Motor neuron (in vitro differentiated cells): ENCODE measurements around the gene ECE1. TPM values are rescaled to one million over a fixed set of nuclear protein-coding genes. Genes with fewer than 3 reads are reported as not detected.
"Not testable (repeated sequence)": the region's sequence is repeated elsewhere in the genome, so short reads cannot be mapped to it uniquely, and the experiment has no call there.

ENCODE experiments used
- ATAC-seq, 8 experiments: fragments of 200-7000 bp; cut with Tn5 transposase; replicated peaks in 6 of 8; 2 replicates each; pipeline ENCODE4 v1.8.0; 2021; ENCODE audit warnings: mild to moderate bottlenecking in 8 of 8, moderate library complexity in 8 of 8
- H3K27ac ChIP-seq, 2 donors: fragments of 250-450 bp; sonication (Bioruptor Pico); 2 replicates each; pipeline ENCODE4 v1.9.0; 2021; ENCODE audit warnings: antibody characterized with exemption in 2 of 2, mild to moderate bottlenecking in 2 of 2, moderate library complexity in 1 of 2
- H3K4me1 ChIP-seq, 2 donors: fragments of 250-450 bp; sonication (Bioruptor Pico); replicated peaks in 1 of 2; 2 replicates each; pipeline ENCODE4 v1.6.1; 2021; ENCODE audit warnings: antibody characterized with exemption in 2 of 2, mild to moderate bottlenecking in 2 of 2, moderate library complexity in 1 of 2
- H3K4me3 ChIP-seq, 5 donors: fragments of 250-450 bp; sonication (Bioruptor Pico); 2 replicates each; pipeline ENCODE4 v1.9.0; 2021; ENCODE audit warnings: antibody characterized with exemption in 5 of 5, mild to moderate bottlenecking in 5 of 5, moderate library complexity in 4 of 5
- WGBS, 10 experiments: fragments of 450-650 bp; shearing (Covaris generic); methylation state at CpG; one replicate each; pipeline ENCODE4 v1.0.0; 2022; 5-methylcytosine and 5-hydroxymethylcytosine counted together
- in situ Hi-C, 9 experiments: fragments of 400-800 bp; cut with MboI; loops; one replicate each; pipeline ENCODE4 v1.15.0; 2021; ENCODE audit warnings: low sequenced_read_pairs in 9 of 9, low pct_unique_long_range_greater_than_20kb in 2 of 9; ENCODE audit not compliant: unreplicated experiment in 9 of 9
- total RNA-seq, 8 experiments: library from RNA; unstranded; fragments of 300-600 nt; gene quantifications; 2 replicates each; pipeline versions ENCODE4 v1.2.3 to v1.2.4, GENCODE V29; 2022

ECE1 gene
- total RNA-seq, 8 experiments from 2014 or later: 5.3 to 49.7 (median 24.3) TPM

- H3K27ac ChIP-seq, H3K4me1 ChIP-seq: not testable (repeated sequence)
- in situ Hi-C loops: loop anchor here in 7 of 9 experiments (25.0 kb wide), 2 partner anchors 491 to 641 kb away; no protein-coding TSS in a partner anchor
These were observed 112.0 kb downstream of the ECE1 start for GRCh38 chr1:21178271-21178670.

GRCh38 chr1:21176586-21177555 lies 113.4 kb downstream of the ECE1 start, which contains the start of gene EIF4G3:
Gene EIF4G3, minus strand, starts transcription at chr1:21176897. Its CDS starts 174,155 bp downstream, at chr1:21002742.
- peak within 1 kb of the TSS; percentile 89 to 97 for H3K27ac ChIP-seq
- H3K4me3 ChIP-seq: peak within 1 kb of the TSS; percentile 57 to 87 (median 68)
- in situ Hi-C loops: loop anchor here in 7 of 9 experiments (25.0 kb wide), 2 partner anchors 490 to 640 kb away; no protein-coding TSS in a partner anchor
- WGBS, 10 experiments: 0 to 20% (median 8%) methylated on average over 5 to 29 of the region's 90 CpGs; no CpG with 5 or more reads in 3 of the 10 experiments
- ATAC-seq: peak; percentile 94 to 98 (median 96)
- H3K4me1 ChIP-seq: peaks cover 0 to 9% of the 10 kb centered on the region in 2 donors

More at GRCh38 chr1:21178271-21178670, 112.0 kb downstream of the ECE1 start:
- H3K4me3 ChIP-seq, ATAC-seq: not testable (repeated sequence)
- WGBS, 10 experiments: 88 to 100% (median 97%) methylated on average over 3 to 15 of the region's 16 CpGs; no CpG with 5 or more reads in 1 of the 10 experiments

GRCh38 chr1:21175670-21176581 lies 114.3 kb downstream of the ECE1 start:
- H3K27ac ChIP-seq: peak overlapping the region; percentile 89 to 97
- H3K4me3 ChIP-seq: peak overlapping the region; percentile 57 to 87 (median 68)
- peaks cover 0 to 9% of the 10 kb centered on the region in 2 donors for H3K4me1 ChIP-seq
- ATAC-seq: peak in 6 of 8 experiments; percentile 0 to 28 (median 18)
- in situ Hi-C loops: loop anchor here in 7 of 9 experiments (25.0 kb wide), 2 partner anchors 489 to 639 kb away; no protein-coding TSS in a partner anchor
- 0 to 6% (median 1%) methylated on average over 1 to 13 of the region's 69 CpGs; no CpG with 5 or more reads in 2 of the 10 experiments for WGBS, 10 experiments

GRCh38 chr1:21175324-21175669 lies 115.0 kb downstream of the ECE1 start:
- in situ Hi-C loops: loop anchor here in 7 of 9 experiments (25.0 kb wide), 2 partner anchors 488 to 638 kb away; no protein-coding TSS in a partner anchor
- no peak for ATAC-seq
- H3K4me3 ChIP-seq: peak overlapping the region; percentile 57 to 87 (median 68)
- 0 to 7% (median 0%) methylated on average over 1 to 6 of the region's 6 CpGs; no CpG with 5 or more reads in 2 of the 10 experiments for WGBS, 10 experiments
- H3K27ac ChIP-seq: peak overlapping the region; percentile 89 to 97
- H3K4me1 ChIP-seq: peaks cover 0 to 9% of the 10 kb centered on the region in 2 donors

GRCh38 chr1:21174654-21175323 lies 115.5 kb downstream of the ECE1 start:
- H3K4me1 ChIP-seq: peaks cover 0 to 9% of the 10 kb centered on the region in 2 donors
- H3K4me3 ChIP-seq: peak overlapping the region; percentile 57 to 87 (median 68)
- WGBS, 10 experiments: 0 to 55% (median 13%) methylated on average over 5 to 12 of the region's 12 CpGs
- H3K27ac ChIP-seq: peak overlapping the region; percentile 89 to 97
- in situ Hi-C loops: loop anchor here in 7 of 9 experiments (25.0 kb wide), 2 partner anchors 487 to 637 kb away; no protein-coding TSS in a partner anchor
- ATAC-seq: no peak

- WGBS, 10 experiments: 10 to 100% (median 37%) methylated on average over 1 to 2 of the region's 2 CpGs
- peaks cover 0 to 9% of the 10 kb centered on the region in 2 donors for H3K4me1 ChIP-seq
- in situ Hi-C loops: no loop called here
- peak overlapping the region; percentile 57 to 87 (median 68) for H3K4me3 ChIP-seq
- no peak for ATAC-seq
- peak overlapping the region; percentile 22 to 89 for H3K27ac ChIP-seq
These were observed 116.0 kb downstream of the ECE1 start for GRCh38 chr1:21174230-21174629.

GRCh38 chr1:21173096-21173495 lies 117.2 kb downstream of the ECE1 start:
- H3K4me3 ChIP-seq: peak overlapping the region in 1 of 5 donors; percentile 68
- ATAC-seq, in situ Hi-C loops, H3K4me1 ChIP-seq, H3K27ac ChIP-seq: not testable (repeated sequence)
- WGBS, 10 experiments: 86 to 100% (median 91%) methylated on average over 1 to 9 of the region's 12 CpGs; no CpG with 5 or more reads in 5 of the 10 experiments

GRCh38 chr1:21170837-21171236 lies 119.4 kb downstream of the ECE1 start:
- H3K4me3 ChIP-seq, H3K27ac ChIP-seq, H3K4me1 ChIP-seq, in situ Hi-C loops, ATAC-seq: not testable (repeated sequence)
- WGBS, 10 experiments: 31 to 100% (median 88%) methylated on average over 1 to 3 of the region's 4 CpGs; no CpG with 5 or more reads in 2 of the 10 experiments

GRCh38 chr1:21168444-21168843 lies 121.8 kb downstream of the ECE1 start:
- WGBS, 10 experiments: 90 to 100% (median 100%) methylated on average over 2 of the region's 2 CpGs; no CpG with 5 or more reads in 4 of the 10 experiments
- no peak for ATAC-seq
- Histone ChIP-seq H3K4me3 (no peak overlapping the region), H3K4me1 (peaks cover 0 to 1% of the 10 kb centered on the region in 2 donors), H3K27ac (no peak overlapping the region)
- in situ Hi-C loops: no loop called here
